Measurements from ENCODE around the gene PCYOX1L. TPM values are rescaled to one million over a fixed set of nuclear protein-coding genes. Genes with fewer than 3 reads are reported as not detected.

The PCYOX1L gene
- total and polyA plus RNA-seq, 4 experiments from 2014 or later = 9.9 to 43.9 (median 28.0) TPM

DNA sequence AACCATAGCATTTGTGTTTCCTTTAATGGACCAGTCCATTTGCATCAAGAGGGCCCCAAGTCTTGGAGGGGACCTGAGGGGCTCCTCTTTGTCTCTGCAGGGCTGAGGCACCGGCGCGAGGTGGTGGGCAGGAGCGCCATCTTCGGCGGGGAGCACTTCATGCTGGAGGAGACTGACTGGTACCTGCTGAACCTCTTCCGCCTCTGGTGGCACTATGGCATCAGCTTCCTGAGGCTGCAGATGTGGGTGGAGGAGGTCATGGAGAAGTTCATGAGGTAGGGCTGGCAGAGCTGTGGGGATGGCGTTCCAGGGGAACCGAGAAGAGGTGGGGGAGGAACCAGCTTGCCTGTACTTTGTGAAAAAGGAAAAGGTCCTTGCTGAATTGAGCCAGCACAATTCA is 6.1 kb downstream of the PCYOX1L start:
- POLR2A ChIA-PET (ENCODE audit: partially characterized antibody) = interaction anchor here (0.9 to 1.3 kb wide), 3 partner anchors 13 to 19 kb away, joined by 3 to 4 read pairs (median 3); no protein-coding TSS in a partner anchor
- peaks cover 0 to 1% (median 0%) of the 10 kb centered on the region in 8 donors for H3K9me3 Mint-ChIP-seq
- no peak overlapping the region for H3K4me3 Mint-ChIP-seq
- Histone ChIP-seq H3K27ac (ENCODE audit: low read depth, low read length) (no peak overlapping the region), H3K4me3 (ENCODE audit: low read length in 2 of 2) (no peak overlapping the region), H3K36me3 (ENCODE audit: insufficient read depth, low read length) (peaks cover 5% of the 10 kb centered on the region), H3K27me3 (ENCODE audit: insufficient read depth, low read length) (no peaks in the 10 kb centered on the region), H3K9me3 (ENCODE audit: control insufficient read depth in 1 of 2, low read length in 2 of 2) (no peaks in the 10 kb centered on the region), H3K4me1 (ENCODE audit: insufficient read depth, low read length) (peaks cover 40% of the 10 kb centered on the region)
- peaks cover 15 to 29% of the 10 kb centered on the region in 2 donors for H3K36me3 Mint-ChIP-seq
- H3K27me3 Mint-ChIP-seq = no peaks in the 10 kb centered on the region
- peaks cover 29 to 49% (median 41%) of the 10 kb centered on the region in 4 donors for H3K4me1 Mint-ChIP-seq
- intact Hi-C loops (cut with micrococcal nuclease) = no loop called here
- CTCF ChIA-PET (ENCODE audit: partially characterized antibody) = interaction anchor here (1.0 to 26.0 kb wide), 4 partner anchors 7 to 48 kb away, joined by 3 to 564 read pairs (median 170); no protein-coding TSS in a partner anchor
- peak overlapping the region in 1 of 7 donors; percentile 24 for H3K27ac Mint-ChIP-seq
- DNase-seq = no peak

DNA sequence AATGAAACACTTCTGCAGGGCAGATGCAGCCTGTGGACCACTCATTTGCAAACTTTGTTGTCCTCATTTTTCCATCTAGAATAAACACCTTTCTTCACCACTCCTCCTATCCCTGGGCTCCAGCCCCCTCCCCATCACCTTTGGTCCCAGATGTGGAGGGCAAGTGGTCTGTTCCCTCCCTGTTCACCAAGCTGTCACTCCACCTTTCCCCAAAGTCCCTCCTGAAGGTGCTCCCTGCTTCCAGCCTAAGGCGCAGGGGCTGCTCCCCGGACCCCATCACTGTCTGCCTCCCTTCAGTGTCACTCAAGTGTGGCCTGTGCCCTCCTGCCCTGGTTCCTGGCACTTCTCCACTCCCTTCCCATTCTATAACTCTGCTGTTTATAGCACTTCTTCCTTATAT is 6.9 kb downstream of the PCYOX1L start:
- peaks cover 32% of the 10 kb centered on the region for H3K4me1 ChIP-seq (ENCODE audit: insufficient read depth, low read length)
- no peak for DNase-seq
- H3K9me3 ChIP-seq (ENCODE audit: control insufficient read depth in 1 of 2, low read length in 2 of 2) = no peaks in the 10 kb centered on the region
- ChIA-PET CTCF (ENCODE audit: partially characterized antibody) (interaction anchor here (0.9 to 26.0 kb wide), 6 partner anchors 6 to 49 kb away, joined by 3 to 564 read pairs (median 170); partner anchors contain the start of genes GRPEL2 and PCYOX1L), POLR2A (ENCODE audit: partially characterized antibody) (interaction anchor here (1.2 kb wide), 1 partner anchor 20 kb away, joined by 4 read pairs; no protein-coding TSS in a partner anchor)
- Mint-ChIP-seq H3K36me3 (peaks cover 15 to 28% of the 10 kb centered on the region in 2 donors), H3K27me3 (no peaks in the 10 kb centered on the region), H3K4me3 (no peak overlapping the region), H3K4me1 (peaks cover 23 to 42% (median 37%) of the 10 kb centered on the region in 4 donors), H3K27ac (peak overlapping the region in 3 of 7 donors; percentile 57 to 80 (median 80)), H3K9me3 (peaks cover 0 to 1% (median 0%) of the 10 kb centered on the region in 8 donors)
- H3K4me3 ChIP-seq (ENCODE audit: low read length in 2 of 2) = no peak overlapping the region
- no peak overlapping the region for H3K27ac ChIP-seq (ENCODE audit: low read depth, low read length)
- H3K36me3 ChIP-seq (ENCODE audit: insufficient read depth, low read length) = peaks cover 5% of the 10 kb centered on the region
- intact Hi-C loops (cut with micrococcal nuclease) = no loop called here
- no peaks in the 10 kb centered on the region for H3K27me3 ChIP-seq (ENCODE audit: insufficient read depth, low read length)

- no peaks in the 10 kb centered on the region for H3K27me3 Mint-ChIP-seq
- H3K4me1 Mint-ChIP-seq = peaks cover 16 to 35% (median 30%) of the 10 kb centered on the region in 4 donors
- H3K27me3 ChIP-seq (ENCODE audit: insufficient read depth, low read length) = no peaks in the 10 kb centered on the region
- H3K4me3 ChIP-seq (ENCODE audit: low read length in 2 of 2) = no peak overlapping the region
- peaks cover 15 to 28% of the 10 kb centered on the region in 2 donors for H3K36me3 Mint-ChIP-seq
- no peak overlapping the region for H3K4me3 Mint-ChIP-seq
- H3K27ac ChIP-seq (ENCODE audit: low read depth, low read length) = no peak overlapping the region
- ChIA-PET POLR2A (ENCODE audit: partially characterized antibody) (interaction anchor here (0.7 to 4.5 kb wide), 2 partner anchors 16 to 21 kb away, joined by 4 to 45 read pairs; partner anchors contain the start of gene GRPEL2), CTCF (ENCODE audit: partially characterized antibody) (interaction anchor here (1.2 to 12.8 kb wide), 4 partner anchors 13 to 49 kb away, joined by 3 to 564 read pairs (median 189); partner anchors contain the start of genes GRPEL2 and PCYOX1L)
- intact Hi-C loops (cut with micrococcal nuclease) = no loop called here
- no peak for DNase-seq
- H3K4me1 ChIP-seq (ENCODE audit: insufficient read depth, low read length) = peaks cover 25% of the 10 kb centered on the region
- H3K36me3 ChIP-seq (ENCODE audit: insufficient read depth, low read length) = peaks cover 5% of the 10 kb centered on the region
- H3K9me3 ChIP-seq (ENCODE audit: control insufficient read depth in 1 of 2, low read length in 2 of 2) = no peaks in the 10 kb centered on the region
- H3K27ac Mint-ChIP-seq = peak overlapping the region in 2 of 7 donors; percentile 19 to 80
- H3K9me3 Mint-ChIP-seq = peaks cover 0 to 1% (median 0%) of the 10 kb centered on the region in 8 donors
These were observed 7.6 kb downstream of the PCYOX1L start for GRCh38 chr5:149365418-149365817.

DNA sequence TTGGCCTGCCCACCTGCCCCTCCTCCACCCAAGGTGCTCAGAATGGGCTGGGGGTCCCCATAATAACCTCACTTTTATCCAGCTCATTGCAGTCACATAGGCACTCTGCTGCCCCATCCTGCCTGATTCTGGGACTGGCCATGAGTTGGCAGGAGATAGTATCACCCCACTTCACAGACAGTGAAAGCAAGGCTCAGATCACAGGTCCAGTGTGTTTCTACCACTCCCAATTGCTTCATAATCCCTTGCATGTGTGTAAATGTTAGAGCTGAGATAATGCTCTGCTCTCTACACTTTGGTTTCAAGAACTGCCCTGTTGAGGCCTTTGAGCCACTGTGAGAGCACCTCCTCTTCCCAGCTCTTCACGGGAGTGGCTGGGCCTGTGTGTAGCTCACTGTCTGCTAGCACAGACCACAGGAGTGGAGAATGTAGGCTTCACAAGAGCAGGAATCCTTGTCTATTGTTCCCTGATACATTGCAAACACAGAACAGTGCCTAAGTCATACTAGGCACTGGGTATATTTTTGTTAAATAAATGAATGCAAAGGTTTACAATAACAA is 8.4 kb downstream of the PCYOX1L start:
- Mint-ChIP-seq H3K9me3 (peaks cover 0 to 1% (median 0%) of the 10 kb centered on the region in 8 donors), H3K27ac (no peak overlapping the region), H3K36me3 (peaks cover 15 to 28% of the 10 kb centered on the region in 2 donors), H3K4me1 (peaks cover 11 to 29% (median 23%) of the 10 kb centered on the region in 4 donors), H3K27me3 (no peaks in the 10 kb centered on the region), H3K4me3 (no peak overlapping the region)
- POLR2A ChIA-PET (ENCODE audit: partially characterized antibody) = interaction anchor here (0.7 to 4.5 kb wide), 5 partner anchors 8 to 22 kb away, joined by 3 to 45 read pairs (median 6); partner anchors contain the start of genes GRPEL2 and PCYOX1L
- Histone ChIP-seq H3K27me3 (ENCODE audit: insufficient read depth, low read length) (no peaks in the 10 kb centered on the region), H3K4me3 (ENCODE audit: low read length in 2 of 2) (no peak overlapping the region), H3K27ac (ENCODE audit: low read depth, low read length) (no peak overlapping the region), H3K4me1 (ENCODE audit: insufficient read depth, low read length) (peaks cover 17% of the 10 kb centered on the region), H3K36me3 (ENCODE audit: insufficient read depth, low read length) (peaks cover 5% of the 10 kb centered on the region), H3K9me3 (ENCODE audit: control insufficient read depth in 1 of 2, low read length in 2 of 2) (no peaks in the 10 kb centered on the region)
- intact Hi-C loops (cut with micrococcal nuclease) = no loop called here
- DNase-seq = no peak
- CTCF ChIA-PET (ENCODE audit: partially characterized antibody) = interaction anchor here (1.2 to 12.8 kb wide), 8 partner anchors 10 to 177 kb away, joined by 3 to 564 read pairs (median 12); partner anchors contain the start of genes GRPEL2 and PCYOX1L

GRCh38 chr5:149367249-149367971 is 9.6 kb downstream of the PCYOX1L start:
- POLR2A ChIA-PET (ENCODE audit: partially characterized antibody) = interaction anchor here (0.8 to 4.5 kb wide), 10 partner anchors 10 to 208 kb away, joined by 3 to 45 read pairs (median 5); partner anchors contain the start of genes CSNK1A1, GRPEL2 and PCYOX1L

GRCh38 chr5:149367972-149368645 is 10.3 kb downstream of the PCYOX1L start:
- Mint-ChIP-seq H3K4me1 (peaks cover 13 to 27% (median 25%) of the 10 kb centered on the region in 4 donors), H3K36me3 (peaks cover 15 to 23% of the 10 kb centered on the region in 2 donors), H3K27ac (peak overlapping the region in 1 of 7 donors; percentile 35), H3K27me3 (no peaks in the 10 kb centered on the region), H3K9me3 (peaks cover 0 to 1% (median 0%) of the 10 kb centered on the region in 8 donors), H3K4me3 (no peak overlapping the region)
- ChIA-PET CTCF (ENCODE audit: partially characterized antibody) (interaction anchor here (0.7 to 12.8 kb wide), 28 partner anchors 8 to 623 kb away, joined by 3 to 564 read pairs (median 5); partner anchors contain the start of genes CSNK1A1, GRPEL2, IL17B and PCYOX1L), POLR2A (ENCODE audit: partially characterized antibody) (interaction anchor here (0.8 to 4.5 kb wide), 9 partner anchors 10 to 207 kb away, joined by 3 to 45 read pairs (median 5); partner anchors contain the start of genes CSNK1A1, GRPEL2 and PCYOX1L)
- no peak overlapping the region for H3K4me3 ChIP-seq (ENCODE audit: low read length in 2 of 2)
- intact Hi-C loops (cut with micrococcal nuclease) = loop anchor here (1.0 kb wide), 1 partner anchor 51 kb away; no protein-coding TSS in a partner anchor
- peaks cover 5% of the 10 kb centered on the region for H3K36me3 ChIP-seq (ENCODE audit: insufficient read depth, low read length)
- H3K27ac ChIP-seq (ENCODE audit: low read depth, low read length) = no peak overlapping the region
- peaks cover 12% of the 10 kb centered on the region for H3K4me1 ChIP-seq (ENCODE audit: insufficient read depth, low read length)
- DNase-seq = no peak
- H3K27me3 ChIP-seq (ENCODE audit: insufficient read depth, low read length) = no peaks in the 10 kb centered on the region
- H3K9me3 ChIP-seq (ENCODE audit: control insufficient read depth in 1 of 2, low read length in 2 of 2) = no peaks in the 10 kb centered on the region

More at GRCh38 chr5:149367249-149367971, 9.6 kb downstream of the PCYOX1L start:
- peaks cover 5% of the 10 kb centered on the region for H3K36me3 ChIP-seq (ENCODE audit: insufficient read depth, low read length)
- no peak overlapping the region for H3K4me3 Mint-ChIP-seq
- H3K36me3 Mint-ChIP-seq = peaks cover 15 to 28% of the 10 kb centered on the region in 2 donors
- no peaks in the 10 kb centered on the region for H3K27me3 ChIP-seq (ENCODE audit: insufficient read depth, low read length)
- CTCF ChIA-PET (ENCODE audit: partially characterized antibody) = interaction anchor here (0.7 to 12.8 kb wide), 23 partner anchors 9 to 624 kb away, joined by 3 to 564 read pairs (median 6); partner anchors contain the start of genes GRPEL2, IL17B and PCYOX1L
- intact Hi-C loops (cut with micrococcal nuclease) = loop anchor here (1.0 kb wide), 1 partner anchor 50 kb away; no protein-coding TSS in a partner anchor
- DNase-seq = peak in 4 of 5 donors; percentile 43 to 52 (median 48)
- H3K4me1 ChIP-seq (ENCODE audit: insufficient read depth, low read length) = peaks cover 12% of the 10 kb centered on the region
- peaks cover 13 to 27% (median 25%) of the 10 kb centered on the region in 4 donors for H3K4me1 Mint-ChIP-seq
- peaks cover 0 to 1% (median 0%) of the 10 kb centered on the region in 8 donors for H3K9me3 Mint-ChIP-seq
- no peak overlapping the region for H3K4me3 ChIP-seq (ENCODE audit: low read length in 2 of 2)
- H3K27ac Mint-ChIP-seq = peak overlapping the region in 3 of 7 donors; percentile 28 to 62 (median 48)
- H3K27ac ChIP-seq (ENCODE audit: low read depth, low read length) = no peak overlapping the region
- no peaks in the 10 kb centered on the region for H3K9me3 ChIP-seq (ENCODE audit: control insufficient read depth in 1 of 2, low read length in 2 of 2)
- no peaks in the 10 kb centered on the region for H3K27me3 Mint-ChIP-seq
